ENCODE measurements around the gene EXOC4.

GRCh38 chr7:133886797-133887196 is 633.9 kb downstream of the EXOC4 start:
- TF ChIP-seq POLR2A (IDR thresholded peaks at IDR 0.05; ENCODE audit: low read length) = no peak
- TF ChIP-seq GATA1 (IDR thresholded peaks at IDR 0.05; ENCODE audit: low read depth, low read length) = no peak

All from erythroblast (primary cell).